Stomach smooth muscle (tissue), 2 donors: ENCODE measurements around the gene PUM2.
"Not testable (repeated sequence)": the region's sequence is repeated elsewhere in the genome, so short reads cannot be mapped to it uniquely, and the experiment has no call there.

Source experiments
- H3K27ac ChIP-seq: one replicate; pipeline ENCODE4 v1.7.0; 2013; ENCODE audit warnings: mild to moderate bottlenecking, low read length, inconsistent platforms
- H3K27me3 ChIP-seq, 2 donors: one replicate each; pipeline ENCODE4 v1.7.0; 2013; ENCODE audit warnings: low read length in 2 of 2; ENCODE audit not compliant: insufficient read depth in 2 of 2, control insufficient read depth in 1 of 2
- H3K36me3 ChIP-seq, 2 donors: one replicate each; pipeline ENCODE4 v1.7.0; 2013; ENCODE audit warnings: low read length in 2 of 2; ENCODE audit not compliant: control insufficient read depth in 2 of 2, insufficient read depth in 2 of 2
- H3K4me1 ChIP-seq: one replicate; pipeline ENCODE4 v1.7.0; 2013; ENCODE audit warnings: low read length; ENCODE audit not compliant: control insufficient read depth, insufficient read depth
- H3K4me3 ChIP-seq, 2 donors: one replicate each; pipeline ENCODE4 v1.7.0; 2013; ENCODE audit warnings: low read length in 2 of 2
- H3K9ac ChIP-seq, 2 donors: one replicate each; pipeline ENCODE4 v1.7.0; 2013; ENCODE audit warnings: low read length in 2 of 2, mild to moderate bottlenecking in 1 of 2
- H3K9me3 ChIP-seq, 2 donors: one replicate each; pipeline ENCODE4 v1.7.0; 2013; ENCODE audit warnings: low read length in 2 of 2; ENCODE audit not compliant: control insufficient read depth in 2 of 2
- donor health status: healthy.
- donor health status: Pancreatic carcinoma.

PUM2 gene

GRCh38 chr2:20368706-20369105, 18.1 kb upstream of the PUM2 start:
- peaks cover 0 to 4% of the 10 kb centered on the region in 2 donors for H3K27me3 ChIP-seq
- no peak overlapping the region for H3K27ac ChIP-seq
- H3K4me1 ChIP-seq = peaks cover 3% of the 10 kb centered on the region
- no peak overlapping the region for H3K4me3 ChIP-seq
- no peaks in the 10 kb centered on the region for H3K36me3 ChIP-seq
- no peak overlapping the region for H3K9ac ChIP-seq
- no peaks in the 10 kb centered on the region for H3K9me3 ChIP-seq

DNA sequence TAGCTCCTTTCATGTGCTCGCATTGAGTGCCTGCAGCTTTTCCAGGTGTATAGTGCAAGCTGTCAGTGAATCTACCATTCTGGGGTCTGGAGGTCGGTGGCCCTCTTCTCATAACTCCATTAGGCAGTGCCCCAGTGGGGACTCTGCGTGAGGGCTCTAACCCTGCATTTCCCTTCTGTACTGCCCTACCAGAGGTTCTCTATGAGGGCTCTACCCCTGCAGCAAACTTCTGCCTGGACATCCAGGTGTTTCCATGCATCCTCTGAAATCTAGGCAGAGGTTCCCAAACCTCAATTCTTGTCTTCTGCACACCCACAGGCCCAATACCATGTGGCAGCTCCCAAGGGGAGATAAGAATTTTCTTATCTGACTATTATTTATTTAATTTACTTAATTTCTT, 17.3 kb upstream of the PUM2 start:
- H3K27me3 ChIP-seq, H3K4me3 ChIP-seq, H3K36me3 ChIP-seq, H3K27ac ChIP-seq, H3K9me3 ChIP-seq, H3K4me1 ChIP-seq, H3K9ac ChIP-seq: not testable (repeated sequence)

- H3K4me3 ChIP-seq = no peak overlapping the region
- H3K27ac ChIP-seq = no peak overlapping the region
- no peaks in the 10 kb centered on the region for H3K9me3 ChIP-seq
- no peaks in the 10 kb centered on the region for H3K36me3 ChIP-seq
- H3K9ac ChIP-seq = no peak overlapping the region
- H3K4me1 ChIP-seq = peaks cover 3% of the 10 kb centered on the region
- peaks cover 0 to 4% of the 10 kb centered on the region in 2 donors for H3K27me3 ChIP-seq
Measured at GRCh38 chr2:20366672-20367116, 16.1 kb upstream of the PUM2 start.

DNA sequence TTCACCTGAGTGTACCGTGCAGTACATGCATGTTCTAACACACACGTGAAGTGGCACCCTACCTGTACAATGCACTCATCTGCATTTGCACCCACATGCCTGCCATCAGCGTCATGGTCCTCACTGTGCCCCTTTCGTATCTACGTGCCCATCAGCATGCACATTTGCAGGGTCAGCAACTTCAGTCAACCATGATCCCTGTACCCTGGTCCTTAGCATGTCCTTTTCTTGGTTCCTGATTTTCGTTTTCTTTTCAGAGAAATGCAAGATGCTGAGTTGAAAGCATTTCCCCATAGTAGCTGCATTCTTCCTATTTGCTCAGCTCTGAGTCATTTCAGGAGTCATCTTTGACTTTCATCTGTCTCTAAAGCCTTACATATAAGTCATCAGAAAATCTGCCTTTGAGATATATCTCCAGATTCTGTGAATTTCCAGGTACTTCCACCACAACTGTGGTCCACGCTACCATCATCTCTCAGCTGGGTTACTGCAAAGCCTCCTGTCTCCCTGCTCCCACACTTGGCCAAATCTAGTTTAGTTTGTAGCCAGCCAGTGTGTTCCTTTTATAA, 14.7 kb upstream of the PUM2 start:
- no peaks in the 10 kb centered on the region for H3K36me3 ChIP-seq
- H3K27me3 ChIP-seq = peaks cover 0 to 4% of the 10 kb centered on the region in 2 donors
- no peak overlapping the region for H3K9ac ChIP-seq
- no peak overlapping the region for H3K4me3 ChIP-seq
- no peak overlapping the region for H3K27ac ChIP-seq
- peaks cover 6% of the 10 kb centered on the region for H3K4me1 ChIP-seq
- H3K9me3 ChIP-seq = no peaks in the 10 kb centered on the region

DNA sequence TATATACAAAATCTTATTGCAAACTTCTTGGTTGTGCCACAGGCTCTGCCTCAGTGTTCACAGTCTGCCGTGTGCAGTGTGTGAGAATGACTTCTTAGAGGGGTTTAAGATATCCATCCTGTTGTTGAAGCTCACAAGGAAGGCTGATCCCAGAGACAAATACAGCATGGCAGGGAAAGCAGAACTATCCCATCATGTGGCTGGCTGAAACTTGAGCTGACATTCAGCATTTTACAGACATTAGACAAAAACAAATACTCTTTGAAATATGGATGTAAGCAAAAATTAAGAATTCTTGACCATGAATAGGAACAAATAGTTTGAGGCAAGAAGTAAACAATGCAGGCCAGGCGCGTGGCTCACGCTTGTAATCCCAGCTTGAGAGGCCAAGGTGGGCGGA, 12.9 kb upstream of the PUM2 start:
- Histone ChIP-seq H3K4me1 (peaks cover 7% of the 10 kb centered on the region), H3K27ac (no peak overlapping the region), H3K4me3 (no peak overlapping the region), H3K9ac (no peak overlapping the region), H3K9me3 (no peaks in the 10 kb centered on the region), H3K36me3 (no peaks in the 10 kb centered on the region), H3K27me3 (peaks cover 0 to 4% of the 10 kb centered on the region in 2 donors)

DNA sequence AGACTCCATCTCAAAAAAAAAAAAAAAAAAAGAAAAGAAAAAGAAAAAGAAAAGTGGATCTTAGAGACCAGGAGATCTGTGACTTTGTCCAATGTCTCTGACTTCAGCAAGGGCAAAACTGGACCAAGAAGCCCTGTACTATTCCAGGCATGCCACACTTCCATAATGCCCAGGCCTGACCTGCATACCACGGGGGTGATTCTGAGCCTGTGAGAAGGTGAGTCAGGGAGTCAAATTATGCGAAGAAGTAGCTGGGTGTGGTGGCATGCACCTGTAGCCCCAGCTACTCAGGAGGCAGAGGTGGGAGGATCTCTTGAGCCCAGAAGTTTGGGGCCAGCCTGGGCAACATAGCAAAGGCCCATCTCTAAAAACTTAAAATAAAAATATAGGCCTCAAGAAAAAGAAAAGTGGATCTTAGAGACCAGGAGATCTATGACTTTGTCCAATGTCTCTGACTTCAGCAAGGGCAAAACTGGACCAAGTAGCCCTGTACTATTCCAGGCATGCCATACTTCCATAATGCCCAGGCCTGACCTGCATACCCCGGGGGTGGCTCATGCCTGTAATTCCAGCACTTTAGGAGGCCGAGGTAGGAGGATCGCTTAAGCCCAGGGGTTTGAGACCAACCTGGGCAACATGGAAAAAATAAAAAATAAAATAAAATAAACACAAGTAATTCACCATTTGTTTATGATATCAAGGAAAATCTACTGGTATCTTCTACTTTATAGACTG, 12.2 kb upstream of the PUM2 start:
- Histone ChIP-seq H3K4me3 (no peak overlapping the region), H3K27me3 (peaks cover 0 to 4% of the 10 kb centered on the region in 2 donors), H3K9me3 (no peaks in the 10 kb centered on the region), H3K4me1 (peaks cover 7% of the 10 kb centered on the region), H3K9ac (no peak overlapping the region), H3K27ac (no peak overlapping the region), H3K36me3 (no peaks in the 10 kb centered on the region)

GRCh38 chr2:20361893-20362292, 11.2 kb upstream of the PUM2 start:
- peaks cover 0 to 4% of the 10 kb centered on the region in 2 donors for H3K27me3 ChIP-seq
- H3K4me3 ChIP-seq = no peak overlapping the region
- H3K4me1 ChIP-seq = peaks cover 7% of the 10 kb centered on the region
- no peaks in the 10 kb centered on the region for H3K36me3 ChIP-seq
- H3K27ac ChIP-seq = no peak overlapping the region
- no peak overlapping the region for H3K9ac ChIP-seq
- H3K9me3 ChIP-seq = no peaks in the 10 kb centered on the region

- no peaks in the 10 kb centered on the region for H3K36me3 ChIP-seq
- peaks cover 7% of the 10 kb centered on the region for H3K4me1 ChIP-seq
- no peak overlapping the region for H3K4me3 ChIP-seq
- no peaks in the 10 kb centered on the region for H3K27me3 ChIP-seq
- H3K27ac ChIP-seq = no peak overlapping the region
- no peak overlapping the region for H3K9ac ChIP-seq
- no peaks in the 10 kb centered on the region for H3K9me3 ChIP-seq
Measured at GRCh38 chr2:20359096-20359495, 8.5 kb upstream of the PUM2 start.

GRCh38 chr2:20357638-20358389, 7.2 kb upstream of the PUM2 start:
- Histone ChIP-seq H3K36me3 (no peaks in the 10 kb centered on the region), H3K4me3 (no peak overlapping the region), H3K4me1 (peaks cover 8% of the 10 kb centered on the region), H3K27me3 (no peaks in the 10 kb centered on the region), H3K9me3 (no peaks in the 10 kb centered on the region), H3K27ac (no peak overlapping the region), H3K9ac (no peak overlapping the region)

DNA sequence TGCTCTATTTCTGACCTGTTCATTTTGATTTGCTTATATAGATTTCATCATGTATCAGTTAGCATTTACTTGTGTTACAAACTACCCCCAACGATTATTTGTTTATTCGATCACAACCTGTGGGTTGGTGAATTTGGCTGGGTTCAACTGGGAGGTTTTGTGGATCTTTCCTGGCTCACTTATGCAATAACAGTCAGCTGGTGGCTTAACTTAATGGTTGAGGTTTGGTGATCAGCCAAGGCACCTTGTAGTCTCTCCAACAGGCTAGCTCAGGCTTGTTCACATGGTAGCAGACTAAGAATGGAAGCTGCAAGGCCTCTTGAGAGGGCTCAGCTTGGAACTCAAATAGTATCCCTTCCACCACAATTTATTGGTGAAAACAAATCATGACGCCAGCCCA, 5.4 kb upstream of the PUM2 start:
- Histone ChIP-seq H3K4me3 (no peak overlapping the region), H3K27me3 (no peaks in the 10 kb centered on the region), H3K27ac (no peak overlapping the region), H3K9me3 (no peaks in the 10 kb centered on the region), H3K9ac (no peak overlapping the region), H3K36me3 (no peaks in the 10 kb centered on the region), H3K4me1 (peaks cover 25% of the 10 kb centered on the region)

DNA sequence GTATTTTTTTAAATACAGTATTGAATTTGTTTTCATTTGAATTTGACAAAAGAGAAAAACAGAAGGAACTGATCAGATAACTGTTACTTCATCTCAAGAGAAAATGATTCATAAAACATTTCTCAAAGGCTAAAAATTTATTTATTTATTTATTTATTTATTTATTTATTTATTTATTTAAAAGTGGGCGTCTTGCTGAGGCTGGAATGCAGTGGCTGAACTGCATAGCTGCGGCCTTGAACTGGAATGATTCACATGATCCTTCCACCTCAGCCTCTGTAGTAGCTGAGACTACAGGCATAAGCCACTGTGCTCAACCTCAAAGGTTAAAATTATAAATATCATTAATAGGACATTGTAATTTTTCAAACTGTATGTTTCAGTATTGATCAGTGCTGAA, 4.5 kb upstream of the PUM2 start:
- no peak overlapping the region for H3K4me3 ChIP-seq
- H3K27ac ChIP-seq = no peak overlapping the region
- H3K4me1 ChIP-seq = peaks cover 21% of the 10 kb centered on the region
- no peaks in the 10 kb centered on the region for H3K27me3 ChIP-seq
- H3K9ac ChIP-seq = no peak overlapping the region
- no peaks in the 10 kb centered on the region for H3K9me3 ChIP-seq
- no peaks in the 10 kb centered on the region for H3K36me3 ChIP-seq
